Sciatic nerve (tissue), 2 donors: Measurements from ENCODE around the gene INPP5D. TPM values are rescaled to one million over a fixed set of nuclear protein-coding genes. Genes with fewer than 3 reads are reported as not detected.

Experiments
- ATAC-seq: fragments of 200-7000 bp; cut with Tn5 transposase; one replicate; pipeline ENCODE4 v1.9.1; 2020; ENCODE audit warnings: mild to moderate bottlenecking, moderate library complexity
- DNase-seq: peaks from one replicate; pipeline ENCODE4 v3.0.0-alpha.2; 2020; ENCODE audit warnings: low spot score
- intact Hi-C: fragments of 100-400 bp; cut with DNase I; formaldehyde crosslinking; loops from one replicate; pipeline ENCODE4 v1.14.2; 2022
- total RNA-seq: library from RNA; stranded (reverse); fragmentation: NEBNext Ultra II Directional; extraction: Animal tissue kit (Norgen Biotek cat#: 25700); gene quantifications from one replicate; pipeline ENCODE4 v1.2.1, GENCODE V29; 2021
- donor health status: DM: no; HTN: no; CAD: no.
- donor health status: DM: no; HTN: no; CAD: no.

INPP5D gene
- total RNA-seq, 1 donor from 2014 or later: 56.3 TPM

GRCh38 chr2:233124421-233125080 is 64.4 kb downstream of the INPP5D start:
- DNase-seq (no peak), ATAC-seq (peak; percentile 51)
- intact Hi-C loops: no loop called here

- ATAC-seq: peak; percentile 27
- no peak for DNase-seq
- intact Hi-C loops: no loop called here
These were observed 65.4 kb downstream of the INPP5D start for GRCh38 chr2:233125455-233126065.

GRCh38 chr2:233129351-233129978 is 69.3 kb downstream of the INPP5D start:
- intact Hi-C loops: no loop called here
- ATAC-seq: no peak
- DNase-seq: no peak

GRCh38 chr2:233130024-233130423 is 69.9 kb downstream of the INPP5D start:
- DNase-seq (no peak), ATAC-seq (no peak)
- intact Hi-C loops: no loop called here

GRCh38 chr2:233130481-233131020 is 70.4 kb downstream of the INPP5D start:
- ATAC-seq: peak; percentile 30
- no peak for DNase-seq

GRCh38 chr2:233131936-233132720 is 72.0 kb downstream of the INPP5D start:
- intact Hi-C loops: no loop called here
- DNase-seq (no peak), ATAC-seq (no peak)

More at GRCh38 chr2:233130481-233131020, 70.4 kb downstream of the INPP5D start:
- intact Hi-C loops: no loop called here

GRCh38 chr2:233133239-233133638 is 73.1 kb downstream of the INPP5D start:
- intact Hi-C loops: no loop called here
- DNase-seq: no peak
- no peak for ATAC-seq

- intact Hi-C loops: loop anchor here (5.0 kb wide), 1 partner anchor 723 kb away; no protein-coding TSS in a partner anchor
- no peak for DNase-seq
- ATAC-seq: no peak
These were observed 75.3 kb downstream of the INPP5D start for GRCh38 chr2:233135421-233135820.

- intact Hi-C loops: loop anchor here (5.0 kb wide), 1 partner anchor 725 kb away; no protein-coding TSS in a partner anchor
- ATAC-seq: no peak
- no peak for DNase-seq
These were observed 76.9 kb downstream of the INPP5D start for GRCh38 chr2:233137040-233137439.

GRCh38 chr2:233140077-233140585 is 80.0 kb downstream of the INPP5D start:
- intact Hi-C loops: no loop called here
- DNase-seq: no peak
- ATAC-seq: no peak

- ATAC-seq (no peak), DNase-seq (no peak)
- intact Hi-C loops: no loop called here
These were observed 80.8 kb downstream of the INPP5D start for GRCh38 chr2:233140978-233141377.

- DNase-seq: no peak
- intact Hi-C loops: no loop called here
- ATAC-seq: no peak
These were observed 81.8 kb downstream of the INPP5D start for GRCh38 chr2:233141901-233142300.

- DNase-seq (no peak), ATAC-seq (no peak)
- intact Hi-C loops: no loop called here
These were observed 82.3 kb downstream of the INPP5D start for GRCh38 chr2:233142355-233142897.

- ATAC-seq: no peak
- no peak for DNase-seq
- intact Hi-C loops: no loop called here
These were observed 83.7 kb downstream of the INPP5D start for GRCh38 chr2:233143700-233144331.

- intact Hi-C loops: no loop called here
- ATAC-seq (no peak), DNase-seq (no peak)
These were observed 85.6 kb downstream of the INPP5D start for GRCh38 chr2:233145726-233146125.

GRCh38 chr2:233146194-233146593 is 86.1 kb downstream of the INPP5D start:
- ATAC-seq (no peak), DNase-seq (no peak)
- intact Hi-C loops: no loop called here

GRCh38 chr2:233147136-233147828 is 87.1 kb downstream of the INPP5D start:
- intact Hi-C loops: no loop called here
- ATAC-seq: no peak
- no peak for DNase-seq

GRCh38 chr2:233147829-233148167 is 87.7 kb downstream of the INPP5D start:
- DNase-seq: no peak
- intact Hi-C loops: no loop called here
- no peak for ATAC-seq
